ENCODE data around the gene FRMD5.
"Not testable (repeated sequence)": the region's sequence is repeated elsewhere in the genome, so short reads cannot be mapped to it uniquely, and the experiment has no call there.

The FRMD5 gene

GRCh38 chr15:44035781-44036699, 159.0 kb downstream of the FRMD5 start:
- Histone ChIP-seq H3K27me3 (ENCODE audit: insufficient read depth, low read depth) (no peaks in the 10 kb centered on the region), H3K79me2 (ENCODE audit: insufficient read depth, low read depth) (no peaks in the 10 kb centered on the region), H3K36me3 (ENCODE audit: insufficient read depth) (no peaks in the 10 kb centered on the region), H3K27ac (no peak overlapping the region), H3K4me3 (IDR thresholded peaks at IDR 0.05; ENCODE audit: insufficient read depth, low read depth, low read length) (no peak overlapping the region), H2AFZ (ENCODE audit: low read depth) (no peak overlapping the region), H3K4me1 (ENCODE audit: low read depth, poor library complexity, severe bottlenecking) (no peaks in the 10 kb centered on the region), H3K9ac (no peak overlapping the region), H3K4me2 (no peak overlapping the region), H4K20me1 (ENCODE audit: insufficient read depth) (no peaks in the 10 kb centered on the region)
- no peak for TF ChIP-seq CTCF (conservative IDR thresholded peaks at IDR 0.05; ENCODE audit: low read depth, low read length)

GRCh38 chr15:44034933-44035624, 160.0 kb downstream of the FRMD5 start:
- Histone ChIP-seq H3K4me1 (ENCODE audit: low read depth, poor library complexity, severe bottlenecking) (no peaks in the 10 kb centered on the region), H3K4me3 (IDR thresholded peaks at IDR 0.05; ENCODE audit: insufficient read depth, low read depth, low read length) (no peak overlapping the region), H3K79me2 (ENCODE audit: insufficient read depth, low read depth) (no peaks in the 10 kb centered on the region), H2AFZ (ENCODE audit: low read depth) (no peak overlapping the region), H3K4me2 (no peak overlapping the region), H3K27me3 (ENCODE audit: insufficient read depth, low read depth) (no peaks in the 10 kb centered on the region), H3K27ac (no peak overlapping the region), H3K36me3 (ENCODE audit: insufficient read depth) (no peaks in the 10 kb centered on the region), H3K9ac (no peak overlapping the region), H4K20me1 (ENCODE audit: insufficient read depth) (no peaks in the 10 kb centered on the region)
- TF ChIP-seq CTCF (conservative IDR thresholded peaks at IDR 0.05; ENCODE audit: low read depth, low read length), result no peak

- Histone ChIP-seq H2AFZ (ENCODE audit: low read depth) (no peak overlapping the region), H3K4me2 (no peak overlapping the region)
These were observed 160.7 kb downstream of the FRMD5 start for GRCh38 chr15:44034334-44034733.

GRCh38 chr15:44033894-44034293, 161.2 kb downstream of the FRMD5 start:
- Histone ChIP-seq H3K4me1 (ENCODE audit: low read depth, poor library complexity, severe bottlenecking) (no peaks in the 10 kb centered on the region), H3K36me3 (ENCODE audit: insufficient read depth) (no peaks in the 10 kb centered on the region), H3K4me2 (no peak overlapping the region), H3K27me3 (ENCODE audit: insufficient read depth, low read depth) (no peaks in the 10 kb centered on the region), H3K79me2 (ENCODE audit: insufficient read depth, low read depth) (no peaks in the 10 kb centered on the region), H2AFZ (ENCODE audit: low read depth) (no peak overlapping the region), H3K27ac (no peak overlapping the region), H3K4me3 (IDR thresholded peaks at IDR 0.05; ENCODE audit: insufficient read depth, low read depth, low read length) (no peak overlapping the region), H3K9ac (no peak overlapping the region), H4K20me1 (ENCODE audit: insufficient read depth) (no peaks in the 10 kb centered on the region)
- TF ChIP-seq CTCF (conservative IDR thresholded peaks at IDR 0.05; ENCODE audit: low read depth, low read length), result no peak

More at GRCh38 chr15:44034334-44034733, 160.7 kb downstream of the FRMD5 start:
- H4K20me1 ChIP-seq (ENCODE audit: insufficient read depth), result no peaks in the 10 kb centered on the region
- no peaks in the 10 kb centered on the region for H3K79me2 ChIP-seq (ENCODE audit: insufficient read depth, low read depth)
- TF ChIP-seq CTCF (conservative IDR thresholded peaks at IDR 0.05; ENCODE audit: low read depth, low read length), result no peak
- H3K27me3 ChIP-seq (ENCODE audit: insufficient read depth, low read depth), result no peaks in the 10 kb centered on the region
- H3K9ac ChIP-seq, result no peak overlapping the region
- H3K4me1 ChIP-seq (ENCODE audit: low read depth, poor library complexity, severe bottlenecking), result no peaks in the 10 kb centered on the region
- no peaks in the 10 kb centered on the region for H3K36me3 ChIP-seq (ENCODE audit: insufficient read depth)
- no peak overlapping the region for H3K27ac ChIP-seq
- no peak overlapping the region for H3K4me3 ChIP-seq (IDR thresholded peaks at IDR 0.05; ENCODE audit: insufficient read depth, low read depth, low read length)

GRCh38 chr15:44032820-44033219, 162.3 kb downstream of the FRMD5 start:
- not testable (repeated sequence) for H3K36me3 ChIP-seq (ENCODE audit: insufficient read depth); H3K4me1 ChIP-seq (ENCODE audit: low read depth, poor library complexity, severe bottlenecking); H3K4me3 ChIP-seq (IDR thresholded peaks at IDR 0.05; ENCODE audit: insufficient read depth, low read depth, low read length); H4K20me1 ChIP-seq (ENCODE audit: insufficient read depth); H3K79me2 ChIP-seq (ENCODE audit: insufficient read depth, low read depth); H3K27ac ChIP-seq; H3K9ac ChIP-seq; H3K4me2 ChIP-seq; H3K27me3 ChIP-seq (ENCODE audit: insufficient read depth, low read depth); H2AFZ ChIP-seq (ENCODE audit: low read depth)
